T-helper 1 cell (primary cell): ENCODE results near the gene MARCHF7.
"Not testable (repeated sequence)": the region's sequence is repeated elsewhere in the genome, so short reads cannot be mapped to it uniquely, and the experiment has no call there.

ENCODE experiments used
- DNase-seq, 5 donors: peaks; one replicate each; pipeline ENCODE4 v3.0.0-alpha.2; 2012 to 2020
- total RNA-seq, 4 donors: gene quantifications; one replicate each; lab custom pipeline; 2026; lab: John Stamatoyannopoulos, UW

MARCHF7 gene, protein sequence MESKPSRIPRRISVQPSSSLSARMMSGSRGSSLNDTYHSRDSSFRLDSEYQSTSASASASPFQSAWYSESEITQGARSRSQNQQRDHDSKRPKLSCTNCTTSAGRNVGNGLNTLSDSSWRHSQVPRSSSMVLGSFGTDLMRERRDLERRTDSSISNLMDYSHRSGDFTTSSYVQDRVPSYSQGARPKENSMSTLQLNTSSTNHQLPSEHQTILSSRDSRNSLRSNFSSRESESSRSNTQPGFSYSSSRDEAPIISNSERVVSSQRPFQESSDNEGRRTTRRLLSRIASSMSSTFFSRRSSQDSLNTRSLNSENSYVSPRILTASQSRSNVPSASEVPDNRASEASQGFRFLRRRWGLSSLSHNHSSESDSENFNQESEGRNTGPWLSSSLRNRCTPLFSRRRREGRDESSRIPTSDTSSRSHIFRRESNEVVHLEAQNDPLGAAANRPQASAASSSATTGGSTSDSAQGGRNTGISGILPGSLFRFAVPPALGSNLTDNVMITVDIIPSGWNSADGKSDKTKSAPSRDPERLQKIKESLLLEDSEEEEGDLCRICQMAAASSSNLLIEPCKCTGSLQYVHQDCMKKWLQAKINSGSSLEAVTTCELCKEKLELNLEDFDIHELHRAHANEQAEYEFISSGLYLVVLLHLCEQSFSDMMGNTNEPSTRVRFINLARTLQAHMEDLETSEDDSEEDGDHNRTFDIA
- 92.3 to 157 (median 128) reads per million in 4 donors for total RNA-seq

DNA sequence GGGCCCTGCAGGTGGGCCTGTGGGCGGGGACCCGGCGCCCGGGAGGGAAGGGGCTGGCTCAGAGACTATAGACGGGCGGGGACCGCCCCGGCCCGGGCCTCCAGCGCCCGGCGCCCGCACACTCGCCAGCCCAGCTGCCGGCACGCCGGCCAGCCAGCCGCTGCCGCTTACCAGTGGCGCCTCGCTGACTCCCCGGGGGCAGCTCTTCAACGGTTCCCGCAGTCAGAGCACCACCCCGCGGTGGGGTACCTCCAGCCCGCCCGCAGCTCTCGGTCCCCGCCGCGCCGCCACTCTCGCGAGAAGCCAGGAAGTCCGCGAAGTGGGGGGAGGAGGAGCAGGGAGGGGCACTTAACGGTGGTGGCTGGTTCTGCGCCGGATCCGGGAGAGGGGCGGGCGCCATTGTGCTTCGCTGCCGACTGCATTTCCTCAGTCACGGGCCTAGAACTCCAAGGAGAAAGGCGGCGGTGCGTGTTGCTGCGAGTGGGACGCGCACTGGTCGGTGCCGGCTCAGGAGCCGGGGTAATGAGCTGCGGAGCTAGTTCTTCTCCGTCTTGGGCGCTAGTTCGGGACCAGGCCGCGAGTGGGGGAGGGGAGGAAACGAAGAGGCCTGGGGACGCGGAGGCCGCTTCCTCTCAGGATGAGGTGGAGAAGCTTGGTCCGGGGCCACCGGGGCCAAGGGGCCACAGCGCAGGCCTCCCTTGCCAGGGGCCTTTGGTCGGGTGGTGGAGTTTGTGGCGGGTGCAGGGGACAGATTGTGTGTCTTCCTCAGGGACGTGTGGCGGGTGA, at the start of gene MARCHF7:
MARCHF7 (plus strand) TSS at position 364 of the 786 bp plus-strand sequence. CDS start 16,517 bp downstream, outside the sequence.
- peak; percentile 93 to 97 (median 94) for DNase-seq

GRCh38 chr2:159667423-159667822, 44.9 kb upstream of the MARCHF7 start:
- DNase-seq: not testable (repeated sequence)

DNA sequence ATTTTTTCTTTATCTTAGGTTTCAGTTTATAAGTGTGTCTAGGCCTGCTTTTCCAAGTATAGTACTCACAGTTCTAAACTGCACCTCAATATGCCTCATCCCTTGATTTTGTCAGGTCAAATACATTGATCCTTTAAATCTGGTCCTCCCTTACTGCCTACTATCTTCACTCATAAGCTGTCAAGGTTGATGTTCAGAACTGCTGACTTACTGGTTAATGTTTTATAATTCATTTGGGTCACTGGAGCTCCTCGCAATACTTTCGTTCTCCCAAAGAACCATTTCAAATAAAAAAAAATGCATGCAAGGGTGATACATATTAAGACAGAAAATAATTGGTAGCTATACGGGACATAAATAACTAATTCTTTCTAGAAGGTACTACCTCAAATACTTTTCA, 41.3 kb upstream of the MARCHF7 start:
- DNase-seq: no peak

GRCh38 chr2:159677654-159678053, 34.7 kb upstream of the MARCHF7 start:
- no peak for DNase-seq

DNA sequence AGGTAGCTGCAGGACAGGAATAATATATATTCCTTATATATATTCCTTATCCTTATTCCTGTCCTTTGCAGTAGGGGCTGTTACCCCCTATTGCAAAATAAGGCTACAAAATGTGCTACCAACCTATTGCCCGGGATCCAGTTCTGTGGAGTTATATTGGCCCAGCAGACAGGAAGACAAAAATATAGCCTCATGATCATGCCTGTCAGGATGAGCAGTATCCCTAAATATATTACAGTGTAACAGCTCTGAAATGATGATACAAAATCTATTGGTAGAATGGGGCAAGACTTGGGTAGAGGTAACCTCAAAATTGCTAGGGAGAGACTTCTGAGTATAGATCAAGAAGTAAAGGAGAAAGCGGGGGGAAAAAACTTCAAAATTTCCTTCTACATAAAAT, 31.6 kb upstream of the MARCHF7 start:
- DNase-seq: no peak

DNA sequence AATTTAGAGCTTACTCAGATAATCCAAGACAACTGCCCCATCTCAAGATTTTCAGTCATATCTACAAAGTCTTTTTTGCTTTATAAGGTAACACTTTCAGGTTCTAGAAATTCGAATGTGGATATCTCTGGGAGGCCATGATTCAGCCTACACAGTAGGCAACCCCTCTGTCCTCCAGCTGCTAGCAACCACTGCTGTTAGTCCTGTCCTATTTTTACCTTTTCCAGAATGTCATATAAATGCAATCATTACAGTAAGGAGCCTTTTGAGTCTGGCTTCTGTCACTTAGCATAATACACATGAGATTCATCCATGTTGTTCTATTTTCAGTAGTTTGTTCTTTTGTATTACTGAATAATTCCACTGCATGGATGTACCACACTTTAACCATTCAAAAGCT, 28.5 kb upstream of the MARCHF7 start:
- no peak for DNase-seq

DNA sequence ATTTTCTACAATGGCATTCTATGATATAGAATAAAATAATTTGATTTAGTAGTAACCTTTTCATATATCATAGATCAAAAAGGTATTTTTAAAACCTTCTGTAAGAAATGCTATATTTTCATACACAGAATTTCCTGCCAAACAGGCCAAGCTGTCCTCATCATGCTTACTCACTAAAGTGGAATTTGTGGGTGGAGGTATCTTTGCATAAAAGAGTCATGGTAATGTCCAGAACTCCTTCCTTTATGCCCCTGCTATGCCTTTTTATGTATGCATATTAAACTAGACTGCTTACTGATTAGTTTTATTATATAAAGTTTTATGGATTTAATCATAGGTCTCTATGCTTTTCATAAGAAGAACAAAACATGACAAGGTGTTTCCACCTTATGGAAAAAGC, 27.5 kb upstream of the MARCHF7 start:
- no peak for DNase-seq

DNA sequence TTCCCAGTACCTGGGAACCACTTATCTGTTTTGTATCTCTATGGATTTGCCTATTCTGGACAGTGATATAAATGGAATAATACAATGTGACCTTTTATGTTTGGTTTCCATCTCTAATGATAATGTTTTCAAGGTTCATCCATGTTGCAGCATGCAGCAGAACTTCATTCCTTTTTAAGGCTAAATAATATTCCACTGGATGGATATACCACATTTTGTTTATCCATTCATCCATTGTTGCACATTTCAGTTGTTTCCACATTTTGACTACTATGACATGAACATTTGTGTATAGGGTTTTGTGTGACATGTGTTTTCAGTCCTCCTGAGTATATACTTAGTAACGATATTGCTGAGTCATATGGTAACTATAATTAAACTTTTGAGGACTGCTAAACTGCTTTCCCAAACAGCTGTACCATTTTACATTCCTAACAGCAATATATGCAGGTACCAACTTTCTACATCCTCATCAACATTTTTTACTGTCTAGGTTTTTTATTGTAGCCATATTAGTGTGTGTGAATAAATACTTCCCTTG, 17.7 kb upstream of the MARCHF7 start:
- DNase-seq: no peak

- DNase-seq: no peak
These were observed 16.4 kb upstream of the MARCHF7 start for GRCh38 chr2:159695795-159696448.

GRCh38 chr2:159703491-159703890, 8.8 kb upstream of the MARCHF7 start:
- DNase-seq: no peak

- no peak for DNase-seq
These were observed 5.8 kb upstream of the MARCHF7 start for GRCh38 chr2:159706385-159706980.

DNA sequence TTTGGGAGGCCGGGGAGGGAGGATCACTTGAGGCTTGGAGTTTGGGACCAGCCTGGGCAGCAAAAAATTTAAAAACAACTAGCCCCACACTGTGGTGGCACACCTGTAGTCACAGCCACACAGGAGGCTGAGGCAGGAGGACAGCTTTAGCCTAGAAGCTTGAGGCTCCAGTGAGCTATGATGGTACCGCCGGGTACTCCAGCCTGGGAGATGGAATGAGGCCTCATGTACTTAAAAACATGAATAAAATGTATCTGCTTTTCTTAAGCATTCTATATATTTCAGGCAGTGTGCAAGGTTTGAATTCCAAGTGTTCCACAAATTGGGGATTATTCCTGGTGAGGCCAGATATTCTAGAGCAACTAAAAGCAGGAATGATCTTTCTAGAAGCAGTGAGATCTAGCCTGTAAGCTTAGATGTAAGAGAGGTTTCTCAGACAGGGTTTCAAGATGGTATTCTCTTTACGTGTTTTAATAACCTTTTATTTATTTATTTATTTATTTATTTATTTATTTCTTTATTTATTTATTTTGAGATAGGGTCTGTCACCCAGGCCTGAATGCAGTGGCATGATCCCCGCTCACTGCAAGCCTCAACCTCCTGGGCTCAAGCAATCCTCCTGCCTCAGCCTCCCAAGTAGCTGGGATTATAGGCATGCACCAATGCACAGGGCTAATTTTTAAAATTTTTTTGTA, 4.1 kb upstream of the MARCHF7 start:
- no peak for DNase-seq

- DNase-seq: no peak
These were observed 1.6 kb upstream of the MARCHF7 start for GRCh38 chr2:159710601-159711180.

DNA sequence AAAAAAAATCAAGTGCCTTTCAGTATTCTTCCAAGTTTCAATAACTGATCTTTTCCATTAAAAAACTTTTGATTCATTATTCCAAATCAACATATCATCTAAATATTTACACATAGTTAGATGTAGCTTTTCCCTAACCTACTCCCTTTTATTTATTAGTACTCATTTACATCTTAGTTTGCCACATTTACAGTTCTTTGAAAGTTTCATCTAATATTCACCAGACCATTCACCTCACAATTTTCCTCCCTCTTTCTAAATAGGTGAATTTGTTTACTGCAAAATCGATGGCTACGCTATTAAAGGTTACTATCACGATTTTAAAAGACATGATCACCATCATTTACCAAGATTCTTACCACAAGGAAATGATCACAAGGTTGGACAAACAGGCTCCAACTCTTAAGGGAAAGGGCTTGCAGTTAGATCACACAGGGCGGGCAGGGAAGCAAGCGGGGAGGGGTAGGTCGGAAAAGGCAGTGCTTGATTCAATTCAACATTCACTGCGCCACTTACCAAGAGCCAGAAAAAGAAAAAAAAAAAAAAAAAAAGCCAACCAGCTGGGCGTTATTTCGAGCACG, 654 bp upstream of the MARCHF7 start:
- DNase-seq: no peak

DNA sequence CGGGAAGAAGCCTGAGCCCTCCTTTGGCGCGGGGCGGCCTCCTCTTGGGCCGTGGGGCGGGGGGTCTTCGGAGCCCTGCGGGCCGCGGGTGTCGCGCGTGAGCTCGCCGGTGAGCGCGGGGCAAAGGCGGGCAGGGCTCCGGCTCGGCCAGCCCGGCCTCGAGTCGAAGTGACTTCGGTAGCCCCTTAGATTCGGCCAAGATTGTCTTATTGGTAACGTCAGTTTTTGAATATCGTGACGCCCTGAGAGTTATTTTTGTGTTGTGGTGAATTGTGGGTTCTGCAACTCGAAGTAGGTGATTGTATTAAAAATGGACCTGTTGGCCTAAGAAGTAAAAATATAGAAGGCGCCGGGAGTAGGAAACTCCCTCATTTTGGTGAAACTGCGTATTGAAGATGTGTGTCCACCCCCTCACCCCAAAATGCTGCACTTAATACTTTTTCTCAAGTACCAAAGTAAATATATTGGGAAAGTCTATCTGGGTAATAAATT, 669 bp downstream of the MARCHF7 start:
- DNase-seq: no peak

DNA sequence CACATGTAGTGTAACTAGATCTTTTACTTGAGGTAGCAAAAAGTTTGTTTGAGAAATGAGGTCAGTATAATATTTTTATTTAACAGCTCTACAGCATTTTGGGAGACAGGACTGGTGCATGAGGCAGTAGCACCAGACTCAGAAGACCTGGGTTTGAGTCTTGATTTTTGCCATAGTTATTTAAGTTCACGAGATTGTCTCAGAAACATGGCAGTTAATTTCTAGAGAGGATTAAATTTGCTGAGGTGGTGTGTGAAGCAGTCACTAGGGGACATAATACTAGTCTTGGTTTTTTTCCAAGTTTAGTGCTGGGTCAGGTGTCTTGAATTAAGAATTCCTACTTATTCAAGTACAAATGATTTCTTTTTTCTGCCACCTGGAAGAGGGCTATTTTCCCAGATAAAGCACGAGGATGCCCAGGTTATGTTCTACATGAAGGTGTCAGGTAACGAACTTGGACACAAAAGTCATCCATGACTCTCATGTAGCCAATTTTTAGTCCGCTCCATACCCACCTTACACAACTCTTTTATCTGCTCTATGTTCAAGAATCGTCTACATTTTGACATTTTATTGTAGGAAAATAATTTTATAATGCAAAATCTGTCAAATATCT, 1.4 kb downstream of the MARCHF7 start:
- peak in 1 of 5 donors; percentile 5 for DNase-seq

DNA sequence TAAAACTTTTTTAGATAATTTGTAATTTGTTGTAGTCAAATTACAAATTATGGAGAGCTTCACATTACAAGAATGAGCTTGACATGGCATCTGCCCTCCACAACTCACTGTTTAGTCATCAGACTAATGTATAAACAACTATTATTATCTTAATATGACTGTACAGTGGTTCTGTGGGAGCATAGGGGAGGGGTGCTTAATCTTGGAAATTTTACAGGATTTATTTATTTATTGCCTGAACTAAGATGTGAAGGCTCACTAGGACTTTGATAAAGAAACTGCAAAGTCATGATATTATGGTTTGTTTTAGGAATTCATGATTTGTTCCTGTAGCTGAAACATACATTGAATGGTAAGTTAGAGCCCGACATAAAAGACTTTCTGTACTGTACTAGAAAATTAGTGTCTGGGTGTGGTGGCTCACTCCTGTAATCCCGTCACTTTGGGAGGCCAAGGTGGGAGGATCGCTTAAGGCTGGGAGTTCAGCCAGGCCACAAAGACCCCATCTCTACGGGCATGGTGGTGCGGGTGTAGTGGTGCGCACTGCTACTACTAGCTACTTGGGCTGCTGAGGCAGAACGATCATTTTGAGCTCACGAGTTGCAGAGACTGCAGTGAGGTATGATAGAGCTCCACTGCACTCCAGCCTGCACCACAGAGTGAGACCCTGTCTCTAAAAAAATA, 2.1 kb downstream of the MARCHF7 start:
- DNase-seq: no peak

GRCh38 chr2:159715451-159715850, 3.1 kb downstream of the MARCHF7 start:
- DNase-seq: no peak

- DNase-seq: not testable (repeated sequence)
These were observed 4.1 kb downstream of the MARCHF7 start for GRCh38 chr2:159716409-159716808.
